WTC11 (cell line): ENCODE results near the gene C4orf33. TPM values are rescaled to one million over a fixed set of nuclear protein-coding genes. Genes with fewer than 3 reads are reported as not detected.

Experiments
- ATAC-seq: fragments of 200-7000 bp; cut with Tn5 transposase; 2 replicates; pipeline ENCODE4 v1.10.0; 2021; ENCODE audit warnings: mild to moderate bottlenecking, moderate library complexity
- CTCF ChIA-PET: fragments of 300-600 bp; sonication (Branson Sonifier 250); formaldehyde crosslinking; loops from one replicate; lab custom pipeline; 2021; ENCODE audit warnings: antibody characterized with exemption; lab: Charles Lee
- POLR2A ChIA-PET: fragments of 350-600 bp; sonication (Branson Sonifier 250); formaldehyde crosslinking; loops from one replicate; lab custom pipeline; 2021; ENCODE audit warnings: antibody characterized with exemption; lab: Charles Lee
- DNase-seq: peaks from one replicate; pipeline ENCODE4 v3.0.0; 2021; ENCODE audit warnings: low spot score
- H3K27ac Mint-ChIP-seq: 2 replicates; pipeline ENCODE4 v1.8.0; 2021; ENCODE audit warnings: mixed read lengths
- H3K27me3 Mint-ChIP-seq: 2 replicates; pipeline ENCODE4 v1.8.0; 2021; ENCODE audit warnings: low read depth, mild to moderate bottlenecking, moderate library complexity, mixed read lengths
- H3K36me3 Mint-ChIP-seq: 2 replicates; pipeline ENCODE4 v1.8.0; 2021; ENCODE audit warnings: mixed read lengths
- H3K4me1 Mint-ChIP-seq: 2 replicates; pipeline ENCODE4 v1.8.0; 2022; ENCODE audit warnings: mixed read lengths
- H3K4me3 Mint-ChIP-seq: 2 replicates; pipeline ENCODE4 v1.8.0; 2021; ENCODE audit warnings: mild to moderate bottlenecking, moderate library complexity, mixed read lengths
- H3K9me3 Mint-ChIP-seq: 2 replicates; pipeline ENCODE4 v1.8.0; 2021; ENCODE audit warnings: mixed read lengths
- CBFB ChIP-seq: sonication (generic); formaldehyde crosslinking; IDR thresholded peaks from 2 replicates; pipeline ENCODE4 v1.8.1; 2022; ENCODE audit warnings: mild to moderate bottlenecking, low read depth, missing genetic modification reagents
- CREB1 ChIP-seq: sonication (generic); formaldehyde crosslinking; IDR thresholded peaks from 2 replicates; pipeline ENCODE4 v1.8.0; 2023; ENCODE audit warnings: mild to moderate bottlenecking, missing genetic modification reagents
- CREM ChIP-seq: sonication (generic); formaldehyde crosslinking; IDR thresholded peaks from 2 replicates; pipeline ENCODE4 v1.8.1; 2022; ENCODE audit warnings: mild to moderate bottlenecking, missing genetic modification reagents, moderate library complexity
- ETV6 ChIP-seq: sonication (generic); formaldehyde crosslinking; IDR thresholded peaks from 2 replicates; pipeline ENCODE4 v1.8.1; 2022; ENCODE audit warnings: mild to moderate bottlenecking, missing genetic modification reagents
- GRHL2 ChIP-seq: fragments of 250-450 bp; sonication (Bioruptor Pico); IDR thresholded peaks from 2 replicates; pipeline ENCODE4 v1.8.0; 2022; ENCODE audit warnings: mild to moderate bottlenecking, moderate library complexity; ENCODE audit not compliant: insufficient replicate concordance, severe bottlenecking
- IRF2 ChIP-seq: sonication (generic); formaldehyde crosslinking; IDR thresholded peaks from 2 replicates; pipeline ENCODE4 v1.8.0; 2022; ENCODE audit warnings: low read depth, missing genetic modification reagents, borderline replicate concordance
- KAT7 ChIP-seq: sonication (generic); formaldehyde crosslinking; IDR thresholded peaks from 2 replicates; pipeline ENCODE4 v1.8.1; 2023; ENCODE audit warnings: missing genetic modification reagents, mild to moderate bottlenecking, borderline replicate concordance
- MYBL2 ChIP-seq: sonication (generic); formaldehyde crosslinking; IDR thresholded peaks from 2 replicates; pipeline ENCODE4 v1.8.1; 2023; ENCODE audit warnings: mild to moderate bottlenecking, moderate library complexity, missing genetic modification reagents
- NFE2L1 ChIP-seq: sonication (generic); formaldehyde crosslinking; IDR thresholded peaks from 2 replicates; pipeline ENCODE4 v1.8.1; 2023; ENCODE audit warnings: missing genetic modification reagents
- NFYB ChIP-seq: sonication (generic); formaldehyde crosslinking; conservative IDR thresholded peaks from 2 replicates; pipeline ENCODE4 v1.8.0; 2022; ENCODE audit warnings: low read depth, missing genetic modification reagents
- SMAD4 ChIP-seq: sonication (generic); formaldehyde crosslinking; IDR thresholded peaks from 2 replicates; pipeline ENCODE4 v1.8.0; 2022; ENCODE audit warnings: mild to moderate bottlenecking, missing genetic modification reagents
- TEAD1 ChIP-seq: sonication (generic); formaldehyde crosslinking; IDR thresholded peaks from 2 replicates; pipeline ENCODE4 v1.8.0; 2022; ENCODE audit warnings: mild to moderate bottlenecking, missing genetic modification reagents
- TP53 ChIP-seq: sonication (generic); formaldehyde crosslinking; IDR thresholded peaks from 2 replicates; pipeline ENCODE4 v1.8.1; 2023; ENCODE audit warnings: mild to moderate bottlenecking, missing genetic modification reagents
- ZBTB21 ChIP-seq: sonication (generic); formaldehyde crosslinking; IDR thresholded peaks from 2 replicates; pipeline ENCODE4 v1.8.1; 2023; ENCODE audit warnings: mild to moderate bottlenecking, missing genetic modification reagents, borderline replicate concordance
- total RNA-seq: library from RNA; stranded (reverse); gene quantifications from 3 replicates; pipeline ENCODE4 v1.2.3, GENCODE V29; 2021
- TF ChIP-seq, protein P1 (sequence below): sonication (generic); formaldehyde crosslinking; IDR thresholded peaks from 2 replicates; pipeline ENCODE4 v1.8.0; 2023; ENCODE audit warnings: missing genetic modification reagents, mild to moderate bottlenecking, borderline replicate concordance
- TF ChIP-seq, protein P2 (sequence below): fragments of 200-600 bp; IDR thresholded peaks from 2 replicates; pipeline ENCODE4 v1.8.0; 2022; ENCODE audit warnings: antibody characterized with exemption
- TF ChIP-seq, protein P3 (sequence below): sonication (generic); formaldehyde crosslinking; IDR thresholded peaks from 2 replicates; pipeline ENCODE4 v1.8.0; 2022; ENCODE audit warnings: mild to moderate bottlenecking, missing genetic modification reagents
- TF ChIP-seq, protein P4 (sequence below): sonication (generic); formaldehyde crosslinking; IDR thresholded peaks from 2 replicates; pipeline ENCODE4 v1.8.1; 2022; ENCODE audit warnings: low read depth, missing genetic modification reagents, borderline replicate concordance
- TF ChIP-seq, protein P5 (sequence below): sonication (generic); formaldehyde crosslinking; IDR thresholded peaks from 2 replicates; pipeline ENCODE4 v1.8.1; 2023; ENCODE audit warnings: mild to moderate bottlenecking, moderate library complexity, missing genetic modification reagents
- TF ChIP-seq, protein P6 (sequence below): sonication (generic); formaldehyde crosslinking; IDR thresholded peaks from 2 replicates; pipeline ENCODE4 v1.8.1; 2023; ENCODE audit warnings: mild to moderate bottlenecking, missing genetic modification reagents, borderline replicate concordance

Gene C4orf33
- total RNA-seq, 1 experiment from 2014 or later = 6.9 TPM

DNA sequence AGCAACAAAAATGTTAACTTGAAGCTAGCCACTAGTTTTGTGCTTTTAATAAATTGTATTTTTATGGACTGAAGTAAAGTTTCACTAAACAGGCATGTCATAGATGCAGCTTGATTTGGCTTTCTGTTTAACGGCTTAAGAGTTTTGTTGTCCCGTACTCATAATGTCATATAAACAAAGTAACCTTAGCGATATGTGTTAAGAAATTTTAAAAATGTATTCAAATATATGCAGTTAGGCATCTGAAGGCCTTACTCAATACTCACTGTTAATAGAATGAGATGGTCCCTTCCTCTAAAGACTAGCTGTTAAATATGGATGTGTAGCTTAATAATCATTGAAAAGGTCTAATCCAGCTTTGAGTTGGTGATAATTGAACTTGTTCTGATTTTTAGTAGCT, 1.6 kb upstream of the C4orf33 start (continued):
- TF ChIP-seq, protein P1, sequence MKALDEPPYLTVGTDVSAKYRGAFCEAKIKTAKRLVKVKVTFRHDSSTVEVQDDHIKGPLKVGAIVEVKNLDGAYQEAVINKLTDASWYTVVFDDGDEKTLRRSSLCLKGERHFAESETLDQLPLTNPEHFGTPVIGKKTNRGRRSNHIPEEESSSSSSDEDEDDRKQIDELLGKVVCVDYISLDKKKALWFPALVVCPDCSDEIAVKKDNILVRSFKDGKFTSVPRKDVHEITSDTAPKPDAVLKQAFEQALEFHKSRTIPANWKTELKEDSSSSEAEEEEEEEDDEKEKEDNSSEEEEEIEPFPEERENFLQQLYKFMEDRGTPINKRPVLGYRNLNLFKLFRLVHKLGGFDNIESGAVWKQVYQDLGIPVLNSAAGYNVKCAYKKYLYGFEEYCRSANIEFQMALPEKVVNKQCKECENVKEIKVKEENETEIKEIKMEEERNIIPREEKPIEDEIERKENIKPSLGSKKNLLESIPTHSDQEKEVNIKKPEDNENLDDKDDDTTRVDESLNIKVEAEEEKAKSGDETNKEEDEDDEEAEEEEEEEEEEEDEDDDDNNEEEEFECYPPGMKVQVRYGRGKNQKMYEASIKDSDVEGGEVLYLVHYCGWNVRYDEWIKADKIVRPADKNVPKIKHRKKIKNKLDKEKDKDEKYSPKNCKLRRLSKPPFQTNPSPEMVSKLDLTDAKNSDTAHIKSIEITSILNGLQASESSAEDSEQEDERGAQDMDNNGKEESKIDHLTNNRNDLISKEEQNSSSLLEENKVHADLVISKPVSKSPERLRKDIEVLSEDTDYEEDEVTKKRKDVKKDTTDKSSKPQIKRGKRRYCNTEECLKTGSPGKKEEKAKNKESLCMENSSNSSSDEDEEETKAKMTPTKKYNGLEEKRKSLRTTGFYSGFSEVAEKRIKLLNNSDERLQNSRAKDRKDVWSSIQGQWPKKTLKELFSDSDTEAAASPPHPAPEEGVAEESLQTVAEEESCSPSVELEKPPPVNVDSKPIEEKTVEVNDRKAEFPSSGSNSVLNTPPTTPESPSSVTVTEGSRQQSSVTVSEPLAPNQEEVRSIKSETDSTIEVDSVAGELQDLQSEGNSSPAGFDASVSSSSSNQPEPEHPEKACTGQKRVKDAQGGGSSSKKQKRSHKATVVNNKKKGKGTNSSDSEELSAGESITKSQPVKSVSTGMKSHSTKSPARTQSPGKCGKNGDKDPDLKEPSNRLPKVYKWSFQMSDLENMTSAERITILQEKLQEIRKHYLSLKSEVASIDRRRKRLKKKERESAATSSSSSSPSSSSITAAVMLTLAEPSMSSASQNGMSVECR (CRISPR knock-in tag) = no peak
- no peak for TF ChIP-seq ETV6 (CRISPR knock-in tag)
- no peak for TF ChIP-seq TP53 (CRISPR knock-in tag)
- no peak for TF ChIP-seq KAT7 (CRISPR knock-in tag)
- no peak for TF ChIP-seq NFE2L1 (CRISPR knock-in tag)

DNA sequence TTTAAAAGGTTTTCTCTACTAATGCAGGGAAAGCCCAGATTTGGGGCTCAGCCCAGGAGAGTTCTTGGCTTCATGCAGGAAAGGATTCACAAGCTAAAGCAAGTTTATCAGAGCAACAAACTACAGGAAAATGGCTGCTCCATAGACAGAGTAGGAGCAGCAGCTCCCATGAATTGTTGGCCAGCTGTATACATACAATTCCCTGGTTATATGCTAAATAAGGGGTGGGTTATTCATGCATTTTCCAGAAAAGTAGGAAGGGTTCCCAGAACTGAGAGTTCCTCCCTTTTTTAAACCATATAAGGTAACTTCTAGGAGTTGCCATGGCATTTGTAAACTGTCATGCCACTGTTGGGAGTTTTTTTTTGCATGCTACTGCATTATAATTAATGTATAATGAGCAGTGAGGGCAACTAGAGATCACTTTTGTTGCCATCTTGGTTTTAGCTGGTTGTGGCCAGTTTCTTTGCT, 2.6 kb downstream of the C4orf33 start:
- no peak overlapping the region for H3K4me3 Mint-ChIP-seq
- no peak for ATAC-seq
- TF ChIP-seq GRHL2 (CRISPR knock-in tag) = no peak
- no peak for TF ChIP-seq CBFB
- TF ChIP-seq, protein P2, sequence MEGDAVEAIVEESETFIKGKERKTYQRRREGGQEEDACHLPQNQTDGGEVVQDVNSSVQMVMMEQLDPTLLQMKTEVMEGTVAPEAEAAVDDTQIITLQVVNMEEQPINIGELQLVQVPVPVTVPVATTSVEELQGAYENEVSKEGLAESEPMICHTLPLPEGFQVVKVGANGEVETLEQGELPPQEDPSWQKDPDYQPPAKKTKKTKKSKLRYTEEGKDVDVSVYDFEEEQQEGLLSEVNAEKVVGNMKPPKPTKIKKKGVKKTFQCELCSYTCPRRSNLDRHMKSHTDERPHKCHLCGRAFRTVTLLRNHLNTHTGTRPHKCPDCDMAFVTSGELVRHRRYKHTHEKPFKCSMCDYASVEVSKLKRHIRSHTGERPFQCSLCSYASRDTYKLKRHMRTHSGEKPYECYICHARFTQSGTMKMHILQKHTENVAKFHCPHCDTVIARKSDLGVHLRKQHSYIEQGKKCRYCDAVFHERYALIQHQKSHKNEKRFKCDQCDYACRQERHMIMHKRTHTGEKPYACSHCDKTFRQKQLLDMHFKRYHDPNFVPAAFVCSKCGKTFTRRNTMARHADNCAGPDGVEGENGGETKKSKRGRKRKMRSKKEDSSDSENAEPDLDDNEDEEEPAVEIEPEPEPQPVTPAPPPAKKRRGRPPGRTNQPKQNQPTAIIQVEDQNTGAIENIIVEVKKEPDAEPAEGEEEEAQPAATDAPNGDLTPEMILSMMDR = no peak
- no peak for TF ChIP-seq CREB1 (CRISPR knock-in tag)
- no peak for TF ChIP-seq MYBL2 (CRISPR knock-in tag)
- TF ChIP-seq, protein P3, sequence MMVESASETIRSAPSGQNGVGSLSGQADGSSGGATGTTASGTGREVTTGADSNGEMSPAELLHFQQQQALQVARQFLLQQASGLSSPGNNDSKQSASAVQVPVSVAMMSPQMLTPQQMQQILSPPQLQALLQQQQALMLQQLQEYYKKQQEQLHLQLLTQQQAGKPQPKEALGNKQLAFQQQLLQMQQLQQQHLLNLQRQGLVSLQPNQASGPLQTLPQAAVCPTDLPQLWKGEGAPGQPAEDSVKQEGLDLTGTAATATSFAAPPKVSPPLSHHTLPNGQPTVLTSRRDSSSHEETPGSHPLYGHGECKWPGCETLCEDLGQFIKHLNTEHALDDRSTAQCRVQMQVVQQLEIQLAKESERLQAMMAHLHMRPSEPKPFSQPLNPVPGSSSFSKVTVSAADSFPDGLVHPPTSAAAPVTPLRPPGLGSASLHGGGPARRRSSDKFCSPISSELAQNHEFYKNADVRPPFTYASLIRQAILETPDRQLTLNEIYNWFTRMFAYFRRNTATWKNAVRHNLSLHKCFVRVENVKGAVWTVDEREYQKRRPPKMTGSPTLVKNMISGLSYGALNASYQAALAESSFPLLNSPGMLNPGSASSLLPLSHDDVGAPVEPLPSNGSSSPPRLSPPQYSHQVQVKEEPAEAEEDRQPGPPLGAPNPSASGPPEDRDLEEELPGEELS (CRISPR knock-in tag) = no peak
- no peak for TF ChIP-seq NFYB (CRISPR knock-in tag)
- TF ChIP-seq, protein P4, sequence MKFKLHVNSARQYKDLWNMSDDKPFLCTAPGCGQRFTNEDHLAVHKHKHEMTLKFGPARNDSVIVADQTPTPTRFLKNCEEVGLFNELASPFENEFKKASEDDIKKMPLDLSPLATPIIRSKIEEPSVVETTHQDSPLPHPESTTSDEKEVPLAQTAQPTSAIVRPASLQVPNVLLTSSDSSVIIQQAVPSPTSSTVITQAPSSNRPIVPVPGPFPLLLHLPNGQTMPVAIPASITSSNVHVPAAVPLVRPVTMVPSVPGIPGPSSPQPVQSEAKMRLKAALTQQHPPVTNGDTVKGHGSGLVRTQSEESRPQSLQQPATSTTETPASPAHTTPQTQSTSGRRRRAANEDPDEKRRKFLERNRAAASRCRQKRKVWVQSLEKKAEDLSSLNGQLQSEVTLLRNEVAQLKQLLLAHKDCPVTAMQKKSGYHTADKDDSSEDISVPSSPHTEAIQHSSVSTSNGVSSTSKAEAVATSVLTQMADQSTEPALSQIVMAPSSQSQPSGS (CRISPR knock-in tag) = no peak
- TF ChIP-seq ZBTB21 (CRISPR knock-in tag) = no peak
- no peak for TF ChIP-seq IRF2 (CRISPR knock-in tag)
- no peak for TF ChIP-seq ETV6 (CRISPR knock-in tag)
- TF ChIP-seq SMAD4 (CRISPR knock-in tag) = no peak
- TF ChIP-seq CREM = no peak
- TF ChIP-seq TEAD1 = no peak
- TF ChIP-seq, protein P5, sequence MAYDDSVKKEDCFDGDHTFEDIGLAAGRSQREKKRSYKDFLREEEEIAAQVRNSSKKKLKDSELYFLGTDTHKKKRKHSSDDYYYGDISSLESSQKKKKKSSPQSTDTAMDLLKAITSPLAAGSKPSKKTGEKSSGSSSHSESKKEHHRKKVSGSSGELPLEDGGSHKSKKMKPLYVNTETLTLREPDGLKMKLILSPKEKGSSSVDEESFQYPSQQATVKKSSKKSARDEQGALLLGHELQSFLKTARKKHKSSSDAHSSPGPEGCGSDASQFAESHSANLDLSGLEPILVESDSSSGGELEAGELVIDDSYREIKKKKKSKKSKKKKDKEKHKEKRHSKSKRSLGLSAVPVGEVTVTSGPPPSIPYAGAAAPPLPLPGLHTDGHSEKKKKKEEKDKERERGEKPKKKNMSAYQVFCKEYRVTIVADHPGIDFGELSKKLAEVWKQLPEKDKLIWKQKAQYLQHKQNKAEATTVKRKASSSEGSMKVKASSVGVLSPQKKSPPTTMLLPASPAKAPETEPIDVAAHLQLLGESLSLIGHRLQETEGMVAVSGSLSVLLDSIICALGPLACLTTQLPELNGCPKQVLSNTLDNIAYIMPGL = no peak
- TF ChIP-seq, protein P6, sequence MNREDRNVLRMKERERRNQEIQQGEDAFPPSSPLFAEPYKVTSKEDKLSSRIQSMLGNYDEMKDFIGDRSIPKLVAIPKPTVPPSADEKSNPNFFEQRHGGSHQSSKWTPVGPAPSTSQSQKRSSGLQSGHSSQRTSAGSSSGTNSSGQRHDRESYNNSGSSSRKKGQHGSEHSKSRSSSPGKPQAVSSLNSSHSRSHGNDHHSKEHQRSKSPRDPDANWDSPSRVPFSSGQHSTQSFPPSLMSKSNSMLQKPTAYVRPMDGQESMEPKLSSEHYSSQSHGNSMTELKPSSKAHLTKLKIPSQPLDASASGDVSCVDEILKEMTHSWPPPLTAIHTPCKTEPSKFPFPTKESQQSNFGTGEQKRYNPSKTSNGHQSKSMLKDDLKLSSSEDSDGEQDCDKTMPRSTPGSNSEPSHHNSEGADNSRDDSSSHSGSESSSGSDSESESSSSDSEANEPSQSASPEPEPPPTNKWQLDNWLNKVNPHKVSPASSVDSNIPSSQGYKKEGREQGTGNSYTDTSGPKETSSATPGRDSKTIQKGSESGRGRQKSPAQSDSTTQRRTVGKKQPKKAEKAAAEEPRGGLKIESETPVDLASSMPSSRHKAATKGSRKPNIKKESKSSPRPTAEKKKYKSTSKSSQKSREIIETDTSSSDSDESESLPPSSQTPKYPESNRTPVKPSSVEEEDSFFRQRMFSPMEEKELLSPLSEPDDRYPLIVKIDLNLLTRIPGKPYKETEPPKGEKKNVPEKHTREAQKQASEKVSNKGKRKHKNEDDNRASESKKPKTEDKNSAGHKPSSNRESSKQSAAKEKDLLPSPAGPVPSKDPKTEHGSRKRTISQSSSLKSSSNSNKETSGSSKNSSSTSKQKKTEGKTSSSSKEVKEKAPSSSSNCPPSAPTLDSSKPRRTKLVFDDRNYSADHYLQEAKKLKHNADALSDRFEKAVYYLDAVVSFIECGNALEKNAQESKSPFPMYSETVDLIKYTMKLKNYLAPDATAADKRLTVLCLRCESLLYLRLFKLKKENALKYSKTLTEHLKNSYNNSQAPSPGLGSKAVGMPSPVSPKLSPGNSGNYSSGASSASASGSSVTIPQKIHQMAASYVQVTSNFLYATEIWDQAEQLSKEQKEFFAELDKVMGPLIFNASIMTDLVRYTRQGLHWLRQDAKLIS (CRISPR knock-in tag) = no peak

More for the DNA sequence above, 2.6 kb downstream of the C4orf33 start:
- H3K27ac Mint-ChIP-seq = no peak overlapping the region
- H3K27me3 Mint-ChIP-seq = no peaks in the 10 kb centered on the region
- peaks cover 9% of the 10 kb centered on the region for H3K4me1 Mint-ChIP-seq
- H3K36me3 Mint-ChIP-seq = no peaks in the 10 kb centered on the region
- ChIA-PET CTCF (no interaction called here), POLR2A (no interaction called here)
- no peaks in the 10 kb centered on the region for H3K9me3 Mint-ChIP-seq
- DNase-seq = no peak
